ENCODE results near the gene AGPAT2.

AGPAT2 gene

GRCh38 chr9:136661641-136662325 lies 25.5 kb downstream of the AGPAT2 start:
- DNase-seq (ENCODE audit: low spot score): no peak

GRCh38 chr9:136660971-136661550 lies 26.2 kb downstream of the AGPAT2 start:
- DNase-seq (ENCODE audit: low spot score): no peak

- no peak for DNase-seq (ENCODE audit: low spot score)
These were observed 27.1 kb downstream of the AGPAT2 start for GRCh38 chr9:136659861-136660784.

- no peak for DNase-seq (ENCODE audit: low spot score)
These were observed 28.3 kb downstream of the AGPAT2 start for GRCh38 chr9:136658849-136659535.

- no peak for DNase-seq (ENCODE audit: low spot score)
These were observed 29.0 kb downstream of the AGPAT2 start for GRCh38 chr9:136657974-136658848.

GRCh38 chr9:136656795-136657611 lies 30.3 kb downstream of the AGPAT2 start:
- no peak for DNase-seq (ENCODE audit: low spot score)

- no peak for DNase-seq (ENCODE audit: low spot score)
These were observed 31.0 kb downstream of the AGPAT2 start for GRCh38 chr9:136656183-136656738.

GRCh38 chr9:136655536-136656182 lies 31.6 kb downstream of the AGPAT2 start:
- DNase-seq (ENCODE audit: low spot score): no peak

GRCh38 chr9:136654820-136655535 lies 32.3 kb downstream of the AGPAT2 start:
- DNase-seq (ENCODE audit: low spot score): no peak

GRCh38 chr9:136653323-136654079 lies 33.8 kb downstream of the AGPAT2 start:
- DNase-seq (ENCODE audit: low spot score): no peak

GRCh38 chr9:136651860-136652259 lies 35.4 kb downstream of the AGPAT2 start:
- DNase-seq (ENCODE audit: low spot score): no peak

- no peak for DNase-seq (ENCODE audit: low spot score)
These were observed 36.6 kb downstream of the AGPAT2 start for GRCh38 chr9:136650648-136651047.

GRCh38 chr9:136650021-136650420 lies 37.2 kb downstream of the AGPAT2 start:
- no peak for DNase-seq (ENCODE audit: low spot score)

GRCh38 chr9:136648751-136649150 lies 38.5 kb downstream of the AGPAT2 start:
- peak; percentile 18 for DNase-seq (ENCODE audit: low spot score)

GRCh38 chr9:136646827-136647711 lies 40.2 kb downstream of the AGPAT2 start:
- no peak for DNase-seq (ENCODE audit: low spot score)

- no peak for DNase-seq (ENCODE audit: low spot score)
These were observed 41.1 kb downstream of the AGPAT2 start for GRCh38 chr9:136645903-136646754.

All from pons (tissue), 1 donor.